GM18909 (cell line): ENCODE measurements around the gene APAF1.
"Not testable (repeated sequence)": the region's sequence is repeated elsewhere in the genome, so short reads cannot be mapped to it uniquely, and the experiment has no call there.

Experiments used
- ATAC-seq: cut with Tn5 transposase; IDR thresholded peaks from one replicate; pipeline ENCODE4 v1.9.1; 2021; ENCODE audit warnings: mild to moderate bottlenecking; ENCODE audit not compliant: unreplicated experiment, poor library complexity

The APAF1 gene

GRCh38 chr12:98751580-98752115 is 106.6 kb downstream of the APAF1 start:
- ATAC-seq, result no peak

DNA sequence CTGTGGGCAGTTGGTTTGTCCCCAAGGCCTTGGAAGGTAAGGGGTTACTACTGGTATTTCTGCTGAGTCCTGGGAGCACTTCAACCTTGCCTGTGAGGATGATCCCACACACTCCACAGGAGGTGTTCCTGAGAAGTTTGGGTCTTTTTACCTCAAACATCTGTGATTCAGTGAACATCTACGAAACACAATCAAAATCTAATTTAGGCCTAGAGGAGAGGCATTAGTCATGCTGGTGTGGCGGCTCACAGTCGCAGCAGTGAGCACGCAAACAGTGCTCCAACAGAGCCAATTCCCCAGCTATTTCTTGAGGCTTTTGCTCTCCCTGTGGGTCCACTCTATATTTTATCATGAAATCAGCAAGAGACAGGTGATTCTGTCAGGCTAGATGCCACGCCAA is 107.6 kb downstream of the APAF1 start:
- ATAC-seq, result no peak

DNA sequence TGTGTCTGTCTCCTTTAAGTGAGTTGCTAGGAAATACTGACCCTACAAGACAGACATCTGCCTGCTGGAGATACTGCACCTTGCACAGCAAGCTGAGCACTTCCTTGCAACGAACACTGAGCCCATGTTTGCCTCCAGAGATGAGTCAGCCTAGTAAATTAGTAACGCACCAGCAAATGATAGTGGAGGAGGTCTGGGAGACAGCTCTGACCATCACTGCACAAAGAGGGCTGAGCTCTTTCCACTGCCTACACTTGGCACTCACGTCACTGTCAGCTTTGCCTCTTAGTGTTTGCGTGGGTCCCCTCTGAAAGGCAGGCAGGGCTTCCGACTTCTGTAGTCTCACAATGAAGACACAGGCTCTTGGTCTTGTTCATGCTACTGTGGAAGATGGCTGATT is 109.0 kb downstream of the APAF1 start:
- peak; percentile 99 for ATAC-seq

- ATAC-seq, result not testable (repeated sequence)
Observed at GRCh38 chr12:98755855-98756254, 110.8 kb downstream of the APAF1 start.

DNA sequence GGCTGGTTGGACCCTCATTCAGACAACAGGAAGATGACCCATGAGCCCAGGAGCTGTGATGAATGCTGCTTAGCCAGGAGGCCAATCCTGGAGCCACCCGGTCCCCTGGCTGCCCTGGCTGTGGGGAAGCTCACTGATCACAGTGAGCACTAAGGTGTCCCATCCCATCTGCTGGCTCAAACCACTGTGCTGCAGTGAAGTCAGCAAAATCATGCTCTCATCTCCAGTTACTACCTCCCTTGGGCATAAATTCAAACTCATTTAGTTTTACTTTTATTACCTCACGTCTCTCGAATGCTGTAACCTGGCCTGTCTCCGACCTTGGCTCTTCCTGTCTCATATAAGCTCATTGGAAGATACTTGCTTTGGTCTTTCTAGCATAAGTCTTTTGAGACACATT is 112.4 kb downstream of the APAF1 start:
- no peak for ATAC-seq

DNA sequence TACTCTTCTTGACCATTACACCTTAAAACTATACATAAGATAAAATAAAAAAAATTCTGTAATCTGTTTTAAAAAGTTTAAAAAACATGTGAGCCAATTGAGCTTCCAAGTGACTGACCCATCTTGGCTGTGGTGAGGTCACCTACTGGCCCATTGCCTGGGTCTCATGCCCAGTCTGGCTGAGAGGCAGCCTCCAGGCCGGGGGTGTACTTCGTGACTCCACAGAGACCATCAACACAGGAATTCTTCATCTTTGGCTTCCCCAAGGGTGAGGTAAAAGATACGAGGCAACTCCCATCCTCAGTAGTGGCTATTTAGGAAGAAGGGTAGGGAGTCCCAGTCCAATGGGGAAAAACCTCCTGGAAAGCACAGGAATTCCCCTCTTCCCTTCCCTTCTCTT is 113.2 kb downstream of the APAF1 start:
- ATAC-seq, result no peak

DNA sequence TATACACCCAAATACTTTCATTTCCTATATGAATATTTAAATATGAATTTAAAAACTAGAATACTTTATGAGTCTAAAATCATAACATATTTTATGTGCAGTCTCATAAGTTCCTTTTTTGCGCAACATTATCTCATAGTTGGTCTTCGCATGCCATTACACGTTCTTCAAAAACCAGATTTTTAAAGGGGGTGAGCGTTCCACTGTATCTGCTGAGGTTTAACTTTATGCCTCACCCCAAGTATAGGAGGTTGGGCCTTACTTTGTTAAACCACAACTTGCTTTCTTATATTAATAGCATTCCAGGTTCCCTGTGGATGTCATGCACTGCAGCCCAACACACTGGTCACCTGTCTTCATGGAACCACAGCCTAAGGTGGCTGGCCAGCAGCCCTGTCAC is 118.6 kb downstream of the APAF1 start:
- no peak for ATAC-seq

DNA sequence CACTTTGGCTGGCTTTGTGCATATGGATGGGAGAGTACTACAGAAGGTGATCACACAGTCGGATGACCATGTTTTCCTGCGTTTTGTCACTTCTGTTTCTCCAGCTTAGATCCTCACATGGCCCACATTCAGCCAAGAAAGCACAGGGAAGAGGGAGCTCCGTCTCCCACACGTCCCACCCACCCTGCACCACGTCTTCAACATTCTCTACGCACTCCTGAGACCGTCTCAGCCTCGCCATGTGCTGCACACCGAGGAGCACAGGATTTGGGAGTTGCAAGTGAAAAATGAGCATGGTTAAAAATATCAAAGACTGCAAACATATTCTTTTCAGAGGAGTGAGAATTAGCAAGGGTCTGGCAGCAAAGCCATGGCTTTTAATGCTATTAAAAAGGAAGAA is 122.2 kb downstream of the APAF1 start:
- ATAC-seq, result no peak

DNA sequence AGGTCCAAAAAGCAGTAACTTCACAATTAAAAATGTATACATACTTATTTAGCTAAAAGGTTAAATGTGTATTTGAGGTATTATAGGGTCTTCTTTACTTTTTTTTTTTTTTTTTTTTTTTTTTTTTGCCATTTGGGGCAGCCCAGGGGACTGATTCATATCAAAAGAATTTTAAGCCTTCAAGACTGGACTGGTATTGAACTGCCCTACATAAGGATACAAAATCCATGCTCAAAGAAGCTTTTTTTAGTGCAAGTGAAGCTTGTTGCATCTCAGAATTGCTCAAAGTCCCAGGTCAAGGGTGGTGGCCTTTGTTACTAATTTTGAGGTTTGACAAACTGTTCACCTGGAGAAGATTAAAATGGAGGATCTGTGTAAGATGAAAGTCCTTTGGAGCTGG is 124.0 kb downstream of the APAF1 start:
- ATAC-seq, result no peak

GRCh38 chr12:98770230-98770629 is 125.1 kb downstream of the APAF1 start:
- ATAC-seq, result no peak

- ATAC-seq, result no peak
Observed at GRCh38 chr12:98771811-98772752, 127.0 kb downstream of the APAF1 start.

DNA sequence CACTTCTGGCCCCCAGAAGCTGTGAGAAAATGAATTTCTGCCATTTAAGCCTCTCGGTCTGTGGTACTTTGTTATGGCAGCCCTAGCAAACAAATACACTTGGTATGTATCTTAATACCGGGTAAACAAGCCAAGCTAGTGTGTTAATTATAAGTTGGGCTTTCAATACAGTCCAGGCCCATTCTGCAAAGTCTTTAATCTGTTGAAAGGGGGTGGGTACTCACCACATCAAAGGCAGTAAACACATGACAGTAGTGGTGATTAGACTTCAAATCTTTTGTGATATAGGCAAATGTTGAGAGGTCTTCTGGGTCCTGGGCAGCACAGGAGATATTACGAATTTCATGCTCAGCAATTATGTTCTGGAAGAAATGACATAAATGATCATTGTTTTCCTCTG is 127.7 kb downstream of the APAF1 start:
- no peak for ATAC-seq

DNA sequence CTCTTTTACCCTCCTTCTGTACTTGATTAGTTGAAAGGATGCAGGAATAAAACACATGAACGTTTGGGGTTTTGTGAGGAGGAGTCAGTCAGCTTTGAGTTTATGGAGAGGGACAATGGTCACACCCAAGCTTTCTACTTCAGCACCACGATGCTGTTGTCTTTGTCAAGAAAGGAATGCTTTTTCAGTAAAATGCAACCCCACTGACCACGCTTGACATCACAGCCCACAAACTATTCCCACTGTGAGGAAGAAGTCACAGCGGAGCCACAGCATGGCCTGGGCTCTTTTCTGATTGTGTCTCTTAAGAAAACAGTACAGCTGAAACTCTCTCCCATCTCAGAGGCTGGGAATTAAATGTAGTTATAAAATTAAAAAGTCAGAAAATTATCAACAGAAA is 135.2 kb downstream of the APAF1 start:
- no peak for ATAC-seq

- ATAC-seq, result no peak
Observed at GRCh38 chr12:98783420-98783819, 138.3 kb downstream of the APAF1 start.
